CD14-positive monocyte (primary cell): ENCODE data around the gene FUT8. TPM values are rescaled to one million over a fixed set of nuclear protein-coding genes. Genes with fewer than 3 reads are reported as not detected.

ENCODE experiments used
- DNase-seq, 3 donors: peaks; one replicate each; pipeline ENCODE4 v3.0.0-alpha.2; 2011 to 2022
- H2AFZ ChIP-seq: 2 replicates; pipeline ENCODE4 v1.6.0; 2012; ENCODE audit warnings: mild to moderate bottlenecking, low read depth, low read length, inconsistent platforms; ENCODE audit not compliant: insufficient read depth, poor library complexity, severe bottlenecking
- H3K27ac ChIP-seq, 2 donors: 1 replicate in 1 of 2; 2 replicates in 1 of 2; pipeline ENCODE4 v1.5.1; 2012 to 2013; ENCODE audit warnings: low read length in 2 of 2, control low read depth in 1 of 2, inconsistent platforms in 1 of 2, low read depth in 1 of 2, mild to moderate bottlenecking in 1 of 2
- H3K27me3 ChIP-seq, 2 donors: one replicate each; pipeline versions ENCODE4 v1.6.0 to v1.6.1; 2011 to 2013; ENCODE audit warnings: low read length in 2 of 2; ENCODE audit not compliant: control insufficient read depth in 2 of 2, insufficient read depth in 2 of 2
- H3K36me3 ChIP-seq, 2 donors: replicated peaks in 1 of 2; 1 replicate in 1 of 2; 2 replicates in 1 of 2; pipeline versions ENCODE4 v1.5.1 to v1.6.1; 2012 to 2013; ENCODE audit warnings: low read length in 2 of 2, control low read depth in 1 of 2, inconsistent platforms in 1 of 2, mild to moderate bottlenecking in 1 of 2; ENCODE audit not compliant: insufficient read depth in 2 of 2, control insufficient read depth in 1 of 2
- H3K4me1 ChIP-seq, 2 donors: 1 replicate in 1 of 2; 2 replicates in 1 of 2; pipeline versions ENCODE4 v1.5.1 to v1.6.1; 2012 to 2013; ENCODE audit warnings: low read length in 2 of 2, control low read depth in 1 of 2, inconsistent platforms in 1 of 2, mild to moderate bottlenecking in 1 of 2, moderate library complexity in 1 of 2; ENCODE audit not compliant: insufficient read depth in 2 of 2, control insufficient read depth in 1 of 2
- H3K4me2 ChIP-seq: replicated peaks from 2 replicates; pipeline ENCODE3; 2012; ENCODE audit warnings: low read length, moderate library complexity, mild to moderate bottlenecking; ENCODE audit not compliant: poor library complexity, severe bottlenecking; ENCODE audit errors: extremely low read depth
- H3K4me3 ChIP-seq, 3 experiments: fragments of 200-600 bp in 1 of 3; sonication (generic) in 1 of 3; replicated peaks in 1 of 3; 1 replicate in 2 of 3; 2 replicates in 1 of 3; pipeline ENCODE4 v1.5.1; 2011 to 2013; ENCODE audit warnings: low read length in 3 of 3, mild to moderate bottlenecking in 3 of 3, control low read depth in 2 of 3, low read depth in 2 of 3, inconsistent platforms in 1 of 3, moderate library complexity in 1 of 3
- H3K79me2 ChIP-seq: 2 replicates; pipeline ENCODE4 v1.6.0; 2012; ENCODE audit warnings: mild to moderate bottlenecking, control low read depth, inconsistent platforms, low read length, moderate library complexity; ENCODE audit not compliant: insufficient read depth
- H3K9ac ChIP-seq: 2 replicates; pipeline ENCODE4 v1.6.0; 2017; ENCODE audit warnings: low read length, mild to moderate bottlenecking; ENCODE audit not compliant: insufficient read depth, poor library complexity, severe bottlenecking
- H3K9me3 ChIP-seq, 2 donors: replicated peaks in 1 of 2; 1 replicate in 1 of 2; 2 replicates in 1 of 2; pipeline versions ENCODE4 v1.5.1 to v1.6.1; 2012 to 2013; ENCODE audit warnings: low read length in 2 of 2, control low read depth in 1 of 2; ENCODE audit not compliant: control insufficient read depth in 1 of 2, insufficient read depth in 1 of 2
- H4K20me1 ChIP-seq: 2 replicates; pipeline ENCODE4 v1.6.0; 2012; ENCODE audit warnings: mild to moderate bottlenecking, low read length, control low read depth, moderate library complexity; ENCODE audit not compliant: insufficient read depth
- H3K27ac Mint-ChIP-seq, 7 donors: one replicate each; pipeline ENCODE4 v1.8.0; 2020; ENCODE audit warnings: mild to moderate bottlenecking in 7 of 7, mixed read lengths in 7 of 7, moderate library complexity in 6 of 7, inconsistent platforms in 2 of 7
- H3K27me3 Mint-ChIP-seq, 3 donors: one replicate each; pipeline ENCODE4 v1.8.0; 2021 to 2022; ENCODE audit warnings: low read depth in 3 of 3, mild to moderate bottlenecking in 3 of 3, mixed read lengths in 3 of 3, moderate library complexity in 3 of 3, inconsistent platforms in 1 of 3
- H3K36me3 Mint-ChIP-seq, 2 donors: one replicate each; pipeline ENCODE4 v1.8.0; 2020; ENCODE audit warnings: mixed read lengths in 2 of 2, inconsistent platforms in 1 of 2, mild to moderate bottlenecking in 1 of 2
- H3K4me1 Mint-ChIP-seq: one replicate; pipeline ENCODE4 v1.8.0; 2020; ENCODE audit warnings: mild to moderate bottlenecking, mixed read lengths
- H3K4me3 Mint-ChIP-seq, 2 donors: one replicate each; pipeline ENCODE4 v1.8.0; 2020; ENCODE audit warnings: mild to moderate bottlenecking in 2 of 2, mixed read lengths in 2 of 2, moderate library complexity in 1 of 2
- H3K9me3 Mint-ChIP-seq, 7 donors: one replicate each; pipeline ENCODE4 v1.8.0; 2020 to 2022; ENCODE audit warnings: mixed read lengths in 7 of 7, mild to moderate bottlenecking in 6 of 7, moderate library complexity in 6 of 7, inconsistent platforms in 2 of 7
- WGBS: methylation state at CpG from one replicate; pipeline ENCODE4 v1.1.5; 2013; ENCODE audit warnings: missing lambda C conversion rate; ENCODE audit not compliant: insufficient coverage; 5-methylcytosine and 5-hydroxymethylcytosine counted together
- intact Hi-C, 2 donors: fragments of 100-400 bp; cut with micrococcal nuclease; formaldehyde crosslinking; loops; one replicate each; pipeline versions ENCODE4 v1.15.0 to v1.15.1; 2023
- polyA plus RNA-seq, 3 donors: library from polyadenylated mRNA; depleted of rRNA in 1 of 3; unstranded in 2 of 3; stranded (reverse) in 1 of 3; fragments of 300-500 nt in 2 of 3; fragments of >200 nt in 1 of 3; fragmentation: Illumina TruSeq in 2 of 3; gene quantifications; 1 replicate in 2 of 3; 2 replicates in 1 of 3; pipeline ENCODE4 v1.2.3, GENCODE V29; 2012 to 2021
- TF ChIP-seq, protein P1 (sequence below): fragments of 200-600 bp; IDR thresholded peaks from one replicate; pipeline ENCODE4 v1.8.0; 2022; ENCODE audit warnings: antibody characterized with exemption, mild to moderate bottlenecking

FUT8 gene
- polyA plus RNA-seq, 3 donors: 1.6 to 5.1 (median 5.0) TPM

DNA sequence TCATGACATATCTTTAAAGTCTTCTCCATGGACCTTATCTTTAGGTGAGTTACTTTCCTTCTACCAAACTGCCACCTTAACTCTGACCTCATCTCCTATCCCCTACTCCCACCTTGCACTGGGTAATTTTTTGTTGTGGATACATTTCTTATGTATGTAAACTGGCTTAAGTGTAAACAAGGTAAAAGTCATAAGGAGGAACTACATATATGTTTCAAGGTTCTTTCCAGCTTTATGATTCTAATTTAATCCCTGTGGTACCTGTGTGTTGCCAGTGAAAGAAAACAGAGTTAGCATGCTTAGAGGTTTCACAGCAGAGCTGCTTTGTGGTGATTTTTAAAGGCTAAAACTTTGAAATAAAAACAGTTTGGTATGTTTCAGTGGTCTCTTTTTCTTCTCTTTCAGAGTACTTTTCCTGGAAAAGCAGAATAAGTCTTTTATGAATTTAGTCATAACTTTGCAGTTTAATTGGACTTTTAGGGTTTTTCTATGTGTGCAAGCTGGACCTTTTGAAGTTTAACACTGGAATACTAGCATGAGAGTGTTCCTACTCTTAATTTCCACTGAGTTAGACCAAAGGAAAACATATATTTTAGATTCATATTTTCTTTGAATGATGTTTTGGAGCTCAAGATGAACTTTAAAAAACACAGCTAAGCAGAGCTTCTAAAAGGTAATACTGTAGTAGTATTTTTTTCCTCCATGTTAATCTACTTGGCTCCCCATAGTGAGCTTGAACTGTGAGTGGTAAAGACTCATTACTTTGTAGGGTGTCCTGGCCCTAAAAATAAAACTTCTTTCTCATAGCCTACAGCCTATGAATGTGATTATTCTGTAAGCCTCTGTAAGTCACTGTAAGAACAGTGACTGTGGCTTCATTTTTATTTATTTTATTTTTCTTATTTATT, 105.4 kb downstream of the FUT8 start:
- no peak overlapping the region for H3K9ac ChIP-seq
- no peak for DNase-seq
- peaks cover 4% of the 10 kb centered on the region for H3K4me1 Mint-ChIP-seq
- H3K9me3 ChIP-seq: peaks cover 0 to 3% of the 10 kb centered on the region in 2 donors
- H3K36me3 Mint-ChIP-seq: no peaks in the 10 kb centered on the region
- H3K4me3 ChIP-seq: no peak overlapping the region
- no peak overlapping the region for H2AFZ ChIP-seq
- H3K27ac ChIP-seq: no peak overlapping the region
- peaks cover 0 to 2% (median 0%) of the 10 kb centered on the region in 3 donors for H3K27me3 Mint-ChIP-seq
- no peak overlapping the region for H3K4me2 ChIP-seq
- peaks cover 0 to 3% (median 0%) of the 10 kb centered on the region in 7 donors for H3K9me3 Mint-ChIP-seq
- no peaks in the 10 kb centered on the region for H3K27me3 ChIP-seq
- H3K4me3 Mint-ChIP-seq: no peak overlapping the region
- no peaks in the 10 kb centered on the region for H4K20me1 ChIP-seq
- no peaks in the 10 kb centered on the region for H3K4me1 ChIP-seq
- H3K79me2 ChIP-seq: no peaks in the 10 kb centered on the region
- no peak overlapping the region for H3K27ac Mint-ChIP-seq
- intact Hi-C loops: no loop called here
- TF ChIP-seq, protein P1, sequence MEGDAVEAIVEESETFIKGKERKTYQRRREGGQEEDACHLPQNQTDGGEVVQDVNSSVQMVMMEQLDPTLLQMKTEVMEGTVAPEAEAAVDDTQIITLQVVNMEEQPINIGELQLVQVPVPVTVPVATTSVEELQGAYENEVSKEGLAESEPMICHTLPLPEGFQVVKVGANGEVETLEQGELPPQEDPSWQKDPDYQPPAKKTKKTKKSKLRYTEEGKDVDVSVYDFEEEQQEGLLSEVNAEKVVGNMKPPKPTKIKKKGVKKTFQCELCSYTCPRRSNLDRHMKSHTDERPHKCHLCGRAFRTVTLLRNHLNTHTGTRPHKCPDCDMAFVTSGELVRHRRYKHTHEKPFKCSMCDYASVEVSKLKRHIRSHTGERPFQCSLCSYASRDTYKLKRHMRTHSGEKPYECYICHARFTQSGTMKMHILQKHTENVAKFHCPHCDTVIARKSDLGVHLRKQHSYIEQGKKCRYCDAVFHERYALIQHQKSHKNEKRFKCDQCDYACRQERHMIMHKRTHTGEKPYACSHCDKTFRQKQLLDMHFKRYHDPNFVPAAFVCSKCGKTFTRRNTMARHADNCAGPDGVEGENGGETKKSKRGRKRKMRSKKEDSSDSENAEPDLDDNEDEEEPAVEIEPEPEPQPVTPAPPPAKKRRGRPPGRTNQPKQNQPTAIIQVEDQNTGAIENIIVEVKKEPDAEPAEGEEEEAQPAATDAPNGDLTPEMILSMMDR: no peak
- H3K36me3 ChIP-seq: no peaks in the 10 kb centered on the region

DNA sequence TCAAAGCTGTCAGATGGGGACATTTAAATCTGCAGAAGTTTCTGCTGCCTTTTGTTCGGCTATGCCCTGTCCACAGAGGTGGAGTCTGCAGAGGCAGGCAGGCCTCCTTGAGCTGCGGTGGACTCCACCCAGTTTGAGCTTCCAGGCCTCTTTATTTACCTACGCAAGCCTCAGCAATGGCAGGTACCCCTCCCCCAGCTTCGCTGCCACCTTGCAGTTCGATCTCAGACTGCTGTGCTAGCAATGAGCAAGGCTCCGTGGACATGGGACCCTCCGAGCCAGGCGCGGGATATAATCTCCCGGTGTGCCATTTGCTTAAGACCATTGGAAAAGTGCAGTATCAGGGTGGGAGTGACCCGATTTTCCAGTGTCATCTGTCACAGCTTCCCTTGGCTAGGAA, 115.5 kb downstream of the FUT8 start:
- Histone ChIP-seq H3K9ac (no peak overlapping the region), H3K27me3 (no peaks in the 10 kb centered on the region), H3K36me3 (no peaks in the 10 kb centered on the region), H2AFZ (no peak overlapping the region), H3K4me3 (no peak overlapping the region), H3K27ac (no peak overlapping the region), H3K79me2 (no peaks in the 10 kb centered on the region), H4K20me1 (no peaks in the 10 kb centered on the region), H3K9me3 (peaks cover 18 to 24% of the 10 kb centered on the region in 2 donors), H3K4me1 (no peaks in the 10 kb centered on the region), H3K4me2 (no peak overlapping the region)
- Mint-ChIP-seq H3K27me3 (no peaks in the 10 kb centered on the region), H3K4me1 (no peaks in the 10 kb centered on the region), H3K27ac (no peak overlapping the region), H3K4me3 (no peak overlapping the region), H3K36me3 (no peaks in the 10 kb centered on the region), H3K9me3 (peaks cover 25 to 46% (median 34%) of the 10 kb centered on the region in 7 donors)
- DNase-seq: no peak
- TF ChIP-seq, protein P1: no peak
- 97% methylated on average over 11 of the region's 11 CpGs for WGBS
- intact Hi-C loops: no loop called here
